Fibroblast of lung (primary cell): ENCODE data around the gene AMIGO3. TPM values are rescaled to one million over a fixed set of nuclear protein-coding genes. Genes with fewer than 3 reads are reported as not detected.

Experiments used
- DNase-seq, 2 donors: peaks; one replicate each; pipeline versions ENCODE4 v3.0.0 to v3.0.0-alpha.2; 2010; ENCODE audit warnings: low read depth in 2 of 2
- H2AFZ ChIP-seq: 2 replicates; pipeline ENCODE4 v1.5.1; 2012; ENCODE audit warnings: low read length, control low read depth, inconsistent platforms
- H3K27ac ChIP-seq: 2 replicates; pipeline ENCODE4 v1.5.1; 2011; ENCODE audit warnings: low read length, control low read depth; ENCODE audit not compliant: insufficient read depth
- H3K27me3 ChIP-seq: 2 replicates; pipeline ENCODE4 v1.5.1; 2011; ENCODE audit warnings: mild to moderate bottlenecking, low read length; ENCODE audit not compliant: control insufficient read depth, insufficient read depth
- H3K36me3 ChIP-seq: 2 replicates; pipeline ENCODE4 v1.5.1; 2011; ENCODE audit warnings: low read length; ENCODE audit not compliant: control insufficient read depth, insufficient read depth
- H3K4me1 ChIP-seq: 2 replicates; pipeline ENCODE4 v1.5.1; 2011; ENCODE audit warnings: low read length; ENCODE audit not compliant: control insufficient read depth, insufficient read depth; ENCODE audit errors: extremely low read depth
- H3K4me2 ChIP-seq: 2 replicates; pipeline ENCODE4 v1.5.1; 2011; ENCODE audit warnings: low read length, control low read depth; ENCODE audit not compliant: insufficient read depth; ENCODE audit errors: extremely low read depth
- H3K4me3 ChIP-seq, 4 experiments: fragments of 200-600 bp in 1 of 4; sonication (generic) in 1 of 4; replicated peaks in 1 of 4; 2 replicates each; pipeline ENCODE4 v1.5.1; 2011 to 2016; ENCODE audit warnings: low read length in 4 of 4, low read depth in 3 of 4, mild to moderate bottlenecking in 3 of 4, control low read depth in 2 of 4, inconsistent platforms in 1 of 4, mixed read lengths in 1 of 4; ENCODE audit not compliant: insufficient read depth in 1 of 4; ENCODE audit errors: control extremely low read depth in 1 of 4
- H3K79me2 ChIP-seq: 2 replicates; pipeline ENCODE4 v1.5.1; 2012; ENCODE audit warnings: mild to moderate bottlenecking, low read length, inconsistent platforms; ENCODE audit not compliant: control insufficient read depth, insufficient read depth
- H3K9ac ChIP-seq: 2 replicates; pipeline ENCODE4 v1.5.1; 2011; ENCODE audit warnings: mild to moderate bottlenecking, low read length, control low read depth; ENCODE audit not compliant: insufficient read depth
- H3K9me3 ChIP-seq: 2 replicates; pipeline ENCODE4 v1.5.1; 2012; ENCODE audit warnings: low read depth, low read length; ENCODE audit not compliant: control insufficient read depth, insufficient read depth
- H4K20me1 ChIP-seq: 2 replicates; pipeline ENCODE4 v1.5.1; 2011; ENCODE audit warnings: low read length; ENCODE audit not compliant: control insufficient read depth, insufficient read depth; ENCODE audit errors: extremely low read depth
- EZH2 ChIP-seq: IDR thresholded peaks from 2 replicates; pipeline ENCODE4 v1.5.1; 2012; ENCODE audit warnings: low read length, control low read depth, mild to moderate bottlenecking; ENCODE audit errors: missing control alignments
- polyA plus RNA-seq, 2 donors: library from polyadenylated mRNA; depleted of rRNA in 1 of 2; stranded (reverse) in 1 of 2; unstranded in 1 of 2; fragments of >200 nt; gene quantifications; 2 replicates each; pipeline ENCODE4 v1.2.1, GENCODE V29; 2011 to 2012; ENCODE audit warnings: missing spikeins in 1 of 2
- total RNA-seq: library from RNA; depleted of rRNA; stranded (reverse); fragments of >200 nt; gene quantifications from 2 replicates; pipeline ENCODE4 v1.2.1, GENCODE V29; 2014
- TF ChIP-seq, protein P1 (sequence below), 2 donors: IDR thresholded peaks in 1 of 2; conservative IDR thresholded peaks in 1 of 2; 1 replicate in 1 of 2; 2 replicates in 1 of 2; pipeline ENCODE4 v1.5.1; 2011 to 2012; ENCODE audit warnings: low read length in 2 of 2, control low read depth in 1 of 2, inconsistent platforms in 1 of 2, low read depth in 1 of 2, mild to moderate bottlenecking in 1 of 2

Gene AMIGO3
- total and polyA plus RNA-seq, 2 donors (not counting 1 experiment from before 2014, with no cell fraction given): 0.33 TPM; not detected in 1

DNA sequence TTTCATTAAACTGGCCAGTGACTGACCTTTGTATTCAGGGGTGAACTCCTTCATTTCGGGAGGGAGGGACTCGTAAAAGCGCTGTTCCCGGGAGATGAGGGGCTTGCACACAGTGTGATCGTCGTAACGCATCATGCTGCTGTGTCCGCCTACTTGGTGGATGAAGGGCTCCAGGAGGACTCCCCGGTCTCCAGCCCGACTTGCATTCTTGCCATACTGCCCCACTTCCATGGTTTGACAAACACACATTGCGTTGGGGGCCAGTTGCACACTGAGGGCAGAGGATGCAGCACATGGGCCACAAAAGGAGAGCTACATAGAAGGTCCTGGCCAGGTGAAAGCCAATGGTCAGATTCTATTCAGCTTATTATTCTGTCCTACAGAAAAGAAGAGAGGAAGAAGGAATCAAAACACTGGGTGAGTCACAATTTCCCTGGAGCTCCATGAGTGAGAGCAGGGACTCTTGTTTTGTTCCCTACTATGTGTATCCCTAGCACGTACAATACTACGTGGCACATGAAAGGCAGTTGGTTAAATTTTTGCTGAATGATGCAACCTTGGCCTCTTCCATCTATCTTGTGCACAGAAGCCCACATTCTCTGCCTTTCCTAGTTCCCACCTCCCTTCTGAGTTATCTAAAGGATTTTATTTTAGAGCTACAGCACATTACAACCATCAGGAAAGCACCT lies 28.5 kb upstream of the AMIGO3 start:
- Histone ChIP-seq H3K9ac (no peak overlapping the region), H2AFZ (no peak overlapping the region), H3K79me2 (peaks cover 17% of the 10 kb centered on the region), H3K4me3 (no peak overlapping the region), H3K9me3 (no peaks in the 10 kb centered on the region), H3K4me2 (no peak overlapping the region), H3K27me3 (no peaks in the 10 kb centered on the region), H3K36me3 (peaks cover 3% of the 10 kb centered on the region), H3K4me1 (no peaks in the 10 kb centered on the region), H3K27ac (no peak overlapping the region), H4K20me1 (peaks cover 1% of the 10 kb centered on the region)
- peak; percentile 19 to 94 for DNase-seq
- TF ChIP-seq, protein P1, sequence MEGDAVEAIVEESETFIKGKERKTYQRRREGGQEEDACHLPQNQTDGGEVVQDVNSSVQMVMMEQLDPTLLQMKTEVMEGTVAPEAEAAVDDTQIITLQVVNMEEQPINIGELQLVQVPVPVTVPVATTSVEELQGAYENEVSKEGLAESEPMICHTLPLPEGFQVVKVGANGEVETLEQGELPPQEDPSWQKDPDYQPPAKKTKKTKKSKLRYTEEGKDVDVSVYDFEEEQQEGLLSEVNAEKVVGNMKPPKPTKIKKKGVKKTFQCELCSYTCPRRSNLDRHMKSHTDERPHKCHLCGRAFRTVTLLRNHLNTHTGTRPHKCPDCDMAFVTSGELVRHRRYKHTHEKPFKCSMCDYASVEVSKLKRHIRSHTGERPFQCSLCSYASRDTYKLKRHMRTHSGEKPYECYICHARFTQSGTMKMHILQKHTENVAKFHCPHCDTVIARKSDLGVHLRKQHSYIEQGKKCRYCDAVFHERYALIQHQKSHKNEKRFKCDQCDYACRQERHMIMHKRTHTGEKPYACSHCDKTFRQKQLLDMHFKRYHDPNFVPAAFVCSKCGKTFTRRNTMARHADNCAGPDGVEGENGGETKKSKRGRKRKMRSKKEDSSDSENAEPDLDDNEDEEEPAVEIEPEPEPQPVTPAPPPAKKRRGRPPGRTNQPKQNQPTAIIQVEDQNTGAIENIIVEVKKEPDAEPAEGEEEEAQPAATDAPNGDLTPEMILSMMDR (conservative IDR thresholded peaks at IDR 0.05 in 1 of 2, IDR thresholded peaks at IDR 0.05 in 1 of 2; ENCODE audit: low read depth in 1 of 2, low read length in 2 of 2): no peak

DNA sequence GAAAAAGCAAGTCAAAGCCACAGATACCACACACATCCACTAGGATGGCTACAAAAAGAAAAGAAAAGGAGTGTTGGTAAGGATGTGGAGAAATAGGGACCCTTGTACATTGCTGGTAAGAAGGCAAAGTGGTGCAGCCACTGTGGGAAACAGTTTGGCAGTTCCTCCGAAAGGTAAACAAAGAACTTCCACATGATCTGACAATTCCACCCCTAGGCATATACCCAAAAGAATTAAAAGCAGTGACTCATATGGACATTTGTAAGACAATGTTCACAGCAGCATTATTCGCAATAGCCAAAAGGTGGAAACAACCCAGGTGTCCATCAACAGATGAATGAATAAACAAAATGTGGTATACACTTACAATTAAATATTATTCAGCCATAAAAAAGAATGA lies 26.5 kb upstream of the AMIGO3 start:
- no peak overlapping the region for H2AFZ ChIP-seq
- DNase-seq: peak; percentile 39 to 88
- peaks cover 3% of the 10 kb centered on the region for H3K36me3 ChIP-seq
- no peak overlapping the region for H3K4me3 ChIP-seq
- H3K79me2 ChIP-seq: peaks cover 13% of the 10 kb centered on the region
- H3K27ac ChIP-seq: no peak overlapping the region
- H3K4me1 ChIP-seq: no peaks in the 10 kb centered on the region
- H4K20me1 ChIP-seq: no peaks in the 10 kb centered on the region
- no peaks in the 10 kb centered on the region for H3K9me3 ChIP-seq
- no peaks in the 10 kb centered on the region for H3K27me3 ChIP-seq
- H3K9ac ChIP-seq: no peak overlapping the region
- TF ChIP-seq, protein P1 (conservative IDR thresholded peaks at IDR 0.05 in 1 of 2, IDR thresholded peaks at IDR 0.05 in 1 of 2; ENCODE audit: low read depth in 1 of 2, low read length in 2 of 2): no peak
- TF ChIP-seq EZH2: no peak
- H3K4me2 ChIP-seq: no peak overlapping the region

DNA sequence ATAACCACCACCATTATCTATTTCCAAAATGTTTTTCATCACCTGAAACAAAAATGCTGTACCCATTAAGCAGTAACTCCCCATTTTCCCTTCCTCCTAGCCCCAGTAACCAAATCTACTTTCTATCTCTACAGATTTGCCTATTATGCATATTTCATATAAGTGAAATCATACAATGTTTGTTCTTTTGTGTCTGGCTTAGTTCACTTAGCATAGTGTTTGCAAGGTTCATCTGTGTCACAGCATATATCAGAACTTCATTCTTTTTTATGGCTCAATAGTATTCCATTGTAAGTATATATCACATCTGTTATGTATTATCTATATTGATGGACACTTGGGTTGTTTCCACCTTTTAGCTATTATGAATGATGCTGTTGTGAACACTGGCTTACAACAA lies 20.9 kb upstream of the AMIGO3 start:
- Histone ChIP-seq H4K20me1 (no peaks in the 10 kb centered on the region), H3K27ac (no peak overlapping the region), H3K9ac (no peak overlapping the region), H3K4me2 (no peak overlapping the region), H3K36me3 (peaks cover 13% of the 10 kb centered on the region), H2AFZ (no peak overlapping the region), H3K79me2 (peaks cover 3% of the 10 kb centered on the region), H3K27me3 (no peaks in the 10 kb centered on the region), H3K4me3 (no peak overlapping the region), H3K9me3 (no peaks in the 10 kb centered on the region), H3K4me1 (no peaks in the 10 kb centered on the region)
- TF ChIP-seq, protein P1 (conservative IDR thresholded peaks at IDR 0.05 in 1 of 2, IDR thresholded peaks at IDR 0.05 in 1 of 2; ENCODE audit: low read depth in 1 of 2, low read length in 2 of 2): no peak
- no peak for TF ChIP-seq EZH2
- no peak for DNase-seq
